Caki2 (cell line): Measurements from ENCODE around the gene USP14. TPM values are rescaled to one million over a fixed set of nuclear protein-coding genes. Genes with fewer than 3 reads are reported as not detected.

Source experiments
- DNase-seq: peaks from one replicate; pipeline ENCODE4 v3.0.0-alpha.2; 2015; ENCODE audit warnings: low read depth
- in situ Hi-C: cut with HindIII; loops from 2 replicates; pipeline ENCODE4 v1.10.0; 2016; ENCODE audit warnings: low sequenced_read_pairs, low pct_unique_long_range_greater_than_20kb, mixed read lengths
- total RNA-seq: library from RNA; depleted of rRNA; stranded (reverse); fragments of >200 nt; shearing (Covaris generic); gene quantifications from 2 replicates; pipeline ENCODE4 v1.2.3, GENCODE V29; 2014; ENCODE audit warnings: low replicate concordance

The USP14 gene
- total RNA-seq, 1 experiment from 2014 or later: 8.7 TPM

DNA sequence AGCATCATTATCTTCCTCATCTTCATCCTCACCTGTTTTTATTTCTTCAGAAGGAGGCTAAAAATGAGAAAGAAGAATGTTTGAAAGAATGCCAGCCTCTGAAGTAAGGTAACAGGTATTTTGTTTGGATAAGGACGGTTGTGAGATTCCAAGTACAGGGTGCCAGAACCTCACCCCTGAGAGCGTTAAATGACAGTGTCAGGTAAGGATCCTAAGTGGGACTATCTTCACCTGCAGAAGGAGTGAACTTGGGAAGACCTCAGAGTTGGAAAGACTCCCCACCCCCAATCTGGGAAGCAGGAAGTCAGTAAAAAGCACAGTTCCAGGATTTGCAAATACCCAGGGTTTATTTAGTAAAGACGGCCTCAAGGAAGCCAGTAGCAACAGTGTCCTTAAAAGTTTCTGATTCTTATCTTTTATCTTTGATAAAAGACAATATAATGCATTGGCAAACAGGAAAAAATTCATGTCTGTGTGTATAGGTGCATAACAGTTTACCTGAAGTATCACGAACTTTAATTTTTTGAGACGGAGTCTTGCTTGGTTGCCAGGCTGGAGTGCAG, 57.2 kb downstream of the USP14 start:
- no peak for DNase-seq

DNA sequence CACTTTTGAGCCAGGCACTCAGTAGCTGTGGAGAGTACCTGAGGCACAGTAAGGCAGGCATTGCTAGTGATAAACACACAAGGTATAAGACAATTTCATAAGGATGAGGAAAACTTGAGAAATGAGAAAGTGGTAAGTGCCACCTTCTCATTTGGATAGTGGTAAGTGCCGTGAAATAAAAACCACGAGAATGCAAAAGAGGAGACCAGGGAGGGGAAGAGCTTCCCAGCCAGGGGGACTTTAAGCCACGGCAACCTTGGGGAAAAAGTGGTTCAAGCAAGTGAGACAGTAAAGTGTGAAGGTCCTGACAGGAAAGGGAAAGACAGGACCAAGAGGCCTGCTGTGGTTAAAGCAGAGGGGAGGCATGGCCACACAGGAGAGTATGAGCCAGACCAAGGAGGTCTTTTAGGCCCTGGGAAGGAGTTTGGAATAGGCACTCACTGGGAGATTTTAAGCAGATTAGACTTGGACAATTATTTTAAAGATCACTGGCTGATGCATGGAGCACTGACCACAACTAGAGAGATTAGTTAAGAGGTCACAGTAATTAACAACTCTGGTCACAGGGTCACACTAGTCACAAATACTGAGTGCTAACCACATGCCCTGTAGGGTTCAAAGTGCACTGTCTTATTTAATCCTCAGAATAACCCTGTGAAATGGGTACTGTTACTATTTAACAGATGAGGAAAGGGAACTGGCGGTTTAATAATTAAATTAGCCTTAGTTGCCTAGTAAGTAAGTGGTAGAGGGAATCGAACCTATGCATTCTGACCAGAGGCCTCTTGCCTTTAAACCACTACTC, 59.4 kb downstream of the USP14 start:
- in situ Hi-C loops: no loop called here
- DNase-seq: no peak

More for the DNA sequence above, 57.2 kb downstream of the USP14 start:
- in situ Hi-C loops: no loop called here

- in situ Hi-C loops: no loop called here
Observed at GRCh38 chr18:220708-221107, 62.4 kb downstream of the USP14 start.

GRCh38 chr18:225745-226144, 67.4 kb downstream of the USP14 start:
- DNase-seq: no peak
- in situ Hi-C loops: no loop called here

More at GRCh38 chr18:220708-221107, 62.4 kb downstream of the USP14 start:
- no peak for DNase-seq

- in situ Hi-C loops: no loop called here
- DNase-seq: no peak
Observed at GRCh38 chr18:227374-227773, 69.0 kb downstream of the USP14 start.

- in situ Hi-C loops: no loop called here
- DNase-seq: no peak
Observed at GRCh38 chr18:227902-228301, 69.5 kb downstream of the USP14 start.

DNA sequence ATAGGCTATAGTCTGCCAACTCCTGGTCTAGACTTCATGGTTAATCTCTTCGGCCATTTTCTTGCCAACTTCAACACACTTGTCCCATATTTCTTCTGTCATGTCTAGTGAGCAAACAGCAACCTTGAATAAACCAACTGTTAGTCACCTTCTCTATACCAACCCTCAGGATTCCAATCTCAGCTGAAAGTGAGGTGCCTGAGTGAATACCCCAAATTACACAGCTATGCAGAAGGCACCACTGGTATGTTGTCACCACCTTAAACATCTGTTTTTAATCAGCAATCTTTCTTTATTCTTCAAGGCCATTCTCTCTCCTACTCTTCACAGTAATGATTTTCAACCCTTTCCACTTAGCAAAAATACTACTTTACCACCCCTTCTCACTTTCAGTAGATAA, 70.2 kb downstream of the USP14 start:
- DNase-seq: no peak

DNA sequence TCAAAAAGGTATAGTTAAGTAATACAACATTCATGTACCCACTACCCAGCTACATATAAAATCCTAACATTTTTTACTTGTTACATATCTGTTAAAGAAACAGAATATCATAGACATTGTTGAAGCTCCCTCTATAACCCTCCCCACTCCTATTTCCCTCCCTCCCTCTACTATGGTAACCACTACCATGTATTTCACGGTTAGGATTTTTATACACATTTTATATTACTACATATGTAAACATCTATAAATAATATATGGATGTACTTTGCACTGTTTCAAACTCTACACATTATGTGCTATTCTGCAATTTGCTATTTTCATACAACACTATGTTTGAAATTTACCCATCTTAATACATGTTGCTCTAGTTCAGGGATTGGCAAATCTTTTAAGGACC, 73.2 kb downstream of the USP14 start:
- DNase-seq: no peak
- in situ Hi-C loops: no loop called here

More for the DNA sequence above, 70.2 kb downstream of the USP14 start:
- in situ Hi-C loops: no loop called here

DNA sequence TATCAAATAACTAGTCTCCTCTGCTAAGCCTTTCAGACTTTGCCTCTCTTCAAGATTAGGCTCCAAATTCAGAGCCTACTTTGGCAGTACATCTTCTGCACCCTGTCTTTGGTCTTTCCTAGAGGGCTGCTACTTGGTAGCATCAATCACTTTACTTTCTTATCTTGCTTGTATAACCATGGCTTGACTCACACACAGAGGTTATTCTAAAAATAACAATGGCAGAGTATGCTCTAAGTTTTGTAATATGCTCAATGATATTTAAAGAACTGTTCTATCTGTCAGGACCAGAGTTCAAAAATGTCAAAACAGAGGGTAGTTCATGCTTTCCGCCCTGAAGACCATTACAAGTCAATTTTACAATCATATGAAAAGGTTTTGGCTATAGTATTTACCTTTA, 81.8 kb downstream of the USP14 start:
- no peak for DNase-seq
- in situ Hi-C loops: no loop called here

DNA sequence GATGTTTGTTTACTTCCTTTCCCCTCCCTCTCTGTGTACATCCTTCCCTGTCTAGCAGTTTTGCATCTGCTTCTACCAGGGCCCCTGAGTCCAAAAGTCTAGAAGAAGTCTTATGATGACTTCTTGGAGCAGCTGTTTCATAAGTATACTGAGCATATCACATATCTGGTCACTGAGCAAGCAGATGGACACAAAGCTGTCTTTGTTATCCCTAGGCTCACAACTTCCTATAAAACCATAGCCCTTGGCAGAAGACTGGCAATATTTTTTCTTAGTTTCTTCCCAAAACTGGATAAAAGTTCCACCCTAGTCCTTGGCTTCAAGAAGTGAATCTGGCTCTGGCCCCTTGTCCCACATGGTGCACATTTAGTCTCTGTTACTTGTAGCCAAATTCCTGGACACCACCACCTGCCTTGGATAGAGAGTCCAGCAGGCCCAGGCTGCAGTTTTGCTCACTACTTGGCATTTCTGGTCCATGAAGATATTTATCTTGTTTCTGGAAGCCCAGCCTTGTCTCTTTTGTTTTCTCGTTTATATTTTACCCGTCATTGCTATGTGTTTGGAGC, 87.0 kb downstream of the USP14 start:
- DNase-seq: no peak
- in situ Hi-C loops: no loop called here

DNA sequence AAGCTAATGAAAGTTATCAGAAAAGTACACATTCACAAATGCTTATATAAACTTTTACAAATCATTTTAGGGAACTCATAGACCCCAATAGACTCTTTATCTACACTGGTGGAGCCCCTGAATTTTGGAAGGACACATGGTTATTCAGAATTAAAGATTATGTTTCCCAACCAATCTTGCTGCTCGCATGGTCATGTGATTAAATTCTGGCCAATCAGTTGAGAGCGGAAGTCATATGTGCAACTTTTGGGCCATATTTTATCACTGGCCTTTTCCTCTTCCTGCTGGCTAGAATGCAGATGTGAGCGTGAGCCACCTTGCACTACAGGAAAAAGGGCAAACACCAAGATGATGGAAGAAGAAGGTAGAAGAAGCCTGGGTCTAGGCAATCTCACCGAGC, 89.7 kb downstream of the USP14 start:
- DNase-seq: no peak
- in situ Hi-C loops: no loop called here

DNA sequence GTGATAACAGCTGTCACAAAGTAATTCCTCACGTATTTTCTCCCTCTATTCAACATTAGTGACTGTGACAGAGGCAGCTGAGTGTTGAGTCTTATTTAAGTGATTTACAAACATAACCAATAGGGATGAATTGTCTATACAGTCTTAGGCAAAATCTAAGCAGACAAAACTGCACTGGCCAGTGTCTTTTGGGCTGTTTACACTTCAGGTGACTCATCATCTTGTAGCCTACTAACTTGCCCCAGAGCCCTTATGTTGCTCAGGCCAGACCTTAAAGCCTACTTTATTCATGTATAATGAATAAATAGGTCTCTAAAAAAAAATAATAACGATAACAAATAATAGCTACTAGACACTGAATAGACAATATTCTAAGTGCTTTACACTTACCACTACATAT, 92.3 kb downstream of the USP14 start:
- in situ Hi-C loops: no loop called here
- DNase-seq: no peak

GRCh38 chr18:251572-251971, 93.2 kb downstream of the USP14 start:
- no peak for DNase-seq
- in situ Hi-C loops: no loop called here

GRCh38 chr18:253121-253520, 94.8 kb downstream of the USP14 start:
- DNase-seq: no peak
- in situ Hi-C loops: no loop called here

- DNase-seq: no peak
- in situ Hi-C loops: no loop called here
Observed at GRCh38 chr18:255171-255570, 96.8 kb downstream of the USP14 start.

GRCh38 chr18:260547-260946, 102.2 kb downstream of the USP14 start:
- in situ Hi-C loops: no loop called here

GRCh38 chr18:261398-262073, 103.2 kb downstream of the USP14 start:
- DNase-seq: no peak
- in situ Hi-C loops: no loop called here

More at GRCh38 chr18:260547-260946, 102.2 kb downstream of the USP14 start:
- DNase-seq: no peak
